ENCODE data around the gene ATG10.

- TF ChIP-seq POLR2A (IDR thresholded peaks at IDR 0.05) (no peak), EP300 (IDR thresholded peaks at IDR 0.05) (no peak)
- TF ChIP-seq, protein P1, sequence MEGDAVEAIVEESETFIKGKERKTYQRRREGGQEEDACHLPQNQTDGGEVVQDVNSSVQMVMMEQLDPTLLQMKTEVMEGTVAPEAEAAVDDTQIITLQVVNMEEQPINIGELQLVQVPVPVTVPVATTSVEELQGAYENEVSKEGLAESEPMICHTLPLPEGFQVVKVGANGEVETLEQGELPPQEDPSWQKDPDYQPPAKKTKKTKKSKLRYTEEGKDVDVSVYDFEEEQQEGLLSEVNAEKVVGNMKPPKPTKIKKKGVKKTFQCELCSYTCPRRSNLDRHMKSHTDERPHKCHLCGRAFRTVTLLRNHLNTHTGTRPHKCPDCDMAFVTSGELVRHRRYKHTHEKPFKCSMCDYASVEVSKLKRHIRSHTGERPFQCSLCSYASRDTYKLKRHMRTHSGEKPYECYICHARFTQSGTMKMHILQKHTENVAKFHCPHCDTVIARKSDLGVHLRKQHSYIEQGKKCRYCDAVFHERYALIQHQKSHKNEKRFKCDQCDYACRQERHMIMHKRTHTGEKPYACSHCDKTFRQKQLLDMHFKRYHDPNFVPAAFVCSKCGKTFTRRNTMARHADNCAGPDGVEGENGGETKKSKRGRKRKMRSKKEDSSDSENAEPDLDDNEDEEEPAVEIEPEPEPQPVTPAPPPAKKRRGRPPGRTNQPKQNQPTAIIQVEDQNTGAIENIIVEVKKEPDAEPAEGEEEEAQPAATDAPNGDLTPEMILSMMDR (IDR thresholded peaks at IDR 0.05) = no peak
Measured at GRCh38 chr5:82283893-82284292, 312.1 kb downstream of the ATG10 start.

Data from suprapubic skin (tissue), 3 donors.